ENCODE results near the gene CYTH4. TPM values are rescaled to one million over a fixed set of nuclear protein-coding genes. Genes with fewer than 3 reads are reported as not detected.

The CYTH4 gene
- total RNA-seq, 4 donors from 2014 or later = 5.1 to 27.3 (median 9.4) TPM

- H3K36me3 ChIP-seq = no peaks in the 10 kb centered on the region
- no peak overlapping the region for H3K27ac ChIP-seq (replicated peaks in 1 of 4)
- no peaks in the 10 kb centered on the region for H3K9me3 ChIP-seq
- H3K4me1 ChIP-seq = peaks cover 6 to 13% (median 10%) of the 10 kb centered on the region in 4 donors
- no peak for DNase-seq (ENCODE audit: extremely low spot score)
- peaks cover 0 to 23% (median 0%) of the 10 kb centered on the region in 4 donors for H3K27me3 ChIP-seq
- TF ChIP-seq POLR2AphosphoS5 (IDR thresholded peaks at IDR 0.05) (no peak), EP300 (IDR thresholded peaks at IDR 0.05) (no peak), CTCF (IDR thresholded peaks at IDR 0.05) (no peak), POLR2A (IDR thresholded peaks at IDR 0.05; ENCODE audit: low read depth) (no peak)
- intact Hi-C loops (cut with DNase I) = no loop called here
- WGBS = 85% methylated on average over 8 of the region's 19 CpGs
- H3K4me3 ChIP-seq = no peak overlapping the region
Observed at GRCh38 chr22:37349043-37349814, 66.9 kb downstream of the CYTH4 start.

GRCh38 chr22:37351232-37351631 is 68.9 kb downstream of the CYTH4 start:
- H3K27me3 ChIP-seq = peaks cover 0 to 30% (median 0%) of the 10 kb centered on the region in 4 donors
- no peak for DNase-seq (ENCODE audit: extremely low spot score)
- TF ChIP-seq POLR2AphosphoS5 (IDR thresholded peaks at IDR 0.05) = no peak
- TF ChIP-seq POLR2A (IDR thresholded peaks at IDR 0.05; ENCODE audit: low read depth) = no peak
- no peak for TF ChIP-seq EP300 (IDR thresholded peaks at IDR 0.05)
- no peak for TF ChIP-seq CTCF (IDR thresholded peaks at IDR 0.05)
- intact Hi-C loops (cut with DNase I) = no loop called here
- H3K4me1 ChIP-seq = peaks cover 1 to 6% (median 4%) of the 10 kb centered on the region in 4 donors
- H3K27ac ChIP-seq (replicated peaks in 1 of 4) = no peak overlapping the region
- no peaks in the 10 kb centered on the region for H3K9me3 ChIP-seq
- 52% methylated on average over 3 of the region's 3 CpGs for WGBS
- H3K36me3 ChIP-seq = no peaks in the 10 kb centered on the region
- H3K4me3 ChIP-seq = no peak overlapping the region

- Histone ChIP-seq H3K36me3 (no peaks in the 10 kb centered on the region), H3K27ac (replicated peaks in 1 of 4) (no peak overlapping the region), H3K4me3 (no peak overlapping the region), H3K9me3 (no peaks in the 10 kb centered on the region), H3K4me1 (no peaks in the 10 kb centered on the region), H3K27me3 (peaks cover 0 to 35% (median 0%) of the 10 kb centered on the region in 4 donors)
- TF ChIP-seq CTCF (IDR thresholded peaks at IDR 0.05) (no peak), POLR2A (IDR thresholded peaks at IDR 0.05; ENCODE audit: low read depth) (no peak), EP300 (IDR thresholded peaks at IDR 0.05) (no peak), POLR2AphosphoS5 (IDR thresholded peaks at IDR 0.05) (no peak)
- no peak for DNase-seq (ENCODE audit: extremely low spot score)
- intact Hi-C loops (cut with DNase I) = no loop called here
- WGBS = 92% methylated on average over 7 of the region's 7 CpGs
Observed at GRCh38 chr22:37352481-37352880, 70.2 kb downstream of the CYTH4 start.

GRCh38 chr22:37353839-37354238 is 71.5 kb downstream of the CYTH4 start:
- intact Hi-C loops (cut with DNase I) = no loop called here

More at GRCh38 chr22:37353839-37354238, 71.5 kb downstream of the CYTH4 start:
- peaks cover 0 to 48% (median 0%) of the 10 kb centered on the region in 4 donors for H3K27me3 ChIP-seq
- DNase-seq (ENCODE audit: extremely low spot score) = no peak
- H3K9me3 ChIP-seq = no peaks in the 10 kb centered on the region
- TF ChIP-seq EP300 (IDR thresholded peaks at IDR 0.05) = no peak
- no peak for TF ChIP-seq CTCF (IDR thresholded peaks at IDR 0.05)
- TF ChIP-seq POLR2AphosphoS5 (IDR thresholded peaks at IDR 0.05) = no peak
- TF ChIP-seq POLR2A (IDR thresholded peaks at IDR 0.05; ENCODE audit: low read depth) = no peak
- H3K27ac ChIP-seq (replicated peaks in 1 of 4) = no peak overlapping the region
- no peak overlapping the region for H3K4me3 ChIP-seq
- no peaks in the 10 kb centered on the region for H3K4me1 ChIP-seq
- WGBS = 75% methylated on average over 16 of the region's 16 CpGs
- no peaks in the 10 kb centered on the region for H3K36me3 ChIP-seq
